SK-N-SH treated with all-trans-retinoic acid at 6 μM for 48 hours (cell line): ENCODE measurements around the gene BEND6.

Experiments
- ATAC-seq: fragments of 200-7000 bp; cut with Tn5 transposase; 3 replicates; pipeline ENCODE4 v1.9.1; 2020; ENCODE audit warnings: mild to moderate bottlenecking, moderate library complexity
- ARNTL ChIP-seq: fragments of 450-650 bp; formaldehyde crosslinking; IDR thresholded peaks from 2 replicates; pipeline ENCODE4 v1.5.0; 2020; ENCODE audit warnings: low read depth, mild to moderate bottlenecking, moderate library complexity, borderline replicate concordance
- ESRRG ChIP-seq: fragments of 250-450 bp; sonication (Bioruptor Pico); IDR thresholded peaks from 2 replicates; pipeline ENCODE4 v1.6.1; 2021; ENCODE audit warnings: mild to moderate bottlenecking
- GLIS3 ChIP-seq: fragments of 250-450 bp; sonication (Bioruptor Pico); IDR thresholded peaks from 2 replicates; pipeline ENCODE4 v1.5.0; 2020; ENCODE audit warnings: mild to moderate bottlenecking, moderate library complexity
- ISL1 ChIP-seq: fragments of 250-450 bp; sonication (Bioruptor Pico); IDR thresholded peaks from 2 replicates; pipeline ENCODE4 v2.1.2; 2022; ENCODE audit warnings: mild to moderate bottlenecking, moderate library complexity
- OSR1 ChIP-seq: fragments of 250-450 bp; sonication (Bioruptor Pico); IDR thresholded peaks from 2 replicates; pipeline ENCODE4 v1.8.0; 2022; ENCODE audit warnings: moderate library complexity, mild to moderate bottlenecking, inconsistent platforms
- SNAI2 ChIP-seq: fragments of 250-450 bp; sonication (Bioruptor Pico); IDR thresholded peaks from 2 replicates; pipeline ENCODE4 v1.5.0; 2020; ENCODE audit warnings: mild to moderate bottlenecking, moderate library complexity
- TOX ChIP-seq: fragments of 250-450 bp; sonication (Bioruptor Pico); IDR thresholded peaks from 2 replicates; pipeline ENCODE4 v1.8.0; 2021; ENCODE audit warnings: mild to moderate bottlenecking, moderate library complexity, borderline replicate concordance
- ZFP3 ChIP-seq: fragments of 250-450 bp; sonication (Bioruptor Pico); IDR thresholded peaks from 2 replicates; pipeline ENCODE4 v1.5.0; 2020; ENCODE audit warnings: mild to moderate bottlenecking, moderate library complexity
- ZFP30 ChIP-seq: fragments of 450-650 bp; formaldehyde crosslinking; IDR thresholded peaks from 2 replicates; pipeline ENCODE4 v1.5.0; 2022; ENCODE audit warnings: mild to moderate bottlenecking, moderate library complexity
- ZNF565 ChIP-seq: fragments of 450-650 bp; formaldehyde crosslinking; conservative IDR thresholded peaks from 2 replicates; pipeline ENCODE4 v1.5.0; 2020; ENCODE audit warnings: low read depth, mild to moderate bottlenecking, moderate library complexity
- ZNF70 ChIP-seq: fragments of 450-650 bp; formaldehyde crosslinking; IDR thresholded peaks from 2 replicates; pipeline ENCODE4 v1.5.0; 2020; ENCODE audit warnings: mild to moderate bottlenecking, moderate library complexity
- ZNF8 ChIP-seq: fragments of 450-650 bp; formaldehyde crosslinking; IDR thresholded peaks from 2 replicates; pipeline ENCODE4 v1.5.0; 2020; ENCODE audit warnings: mild to moderate bottlenecking, moderate library complexity
- TF ChIP-seq, protein P1 (sequence below): fragments of 250-450 bp; sonication (Bioruptor Pico); IDR thresholded peaks from 2 replicates; pipeline ENCODE4 v1.5.1; 2020; ENCODE audit warnings: low read depth, mild to moderate bottlenecking, moderate library complexity
- TF ChIP-seq, protein P2 (sequence below): fragments of 250-450 bp; sonication (Bioruptor Pico); IDR thresholded peaks from 2 replicates; pipeline ENCODE4 v1.5.0; 2020; ENCODE audit warnings: mild to moderate bottlenecking, moderate library complexity
- TF ChIP-seq, protein P3 (sequence below): fragments of 250-450 bp; sonication (Bioruptor Pico); IDR thresholded peaks from 2 replicates; pipeline ENCODE4 v1.8.0; 2021; ENCODE audit warnings: low read depth, mild to moderate bottlenecking, moderate library complexity, borderline replicate concordance
- TF ChIP-seq, protein P4 (sequence below): fragments of 250-450 bp; sonication (Bioruptor Pico); IDR thresholded peaks from 2 replicates; pipeline ENCODE4 v1.5.1; 2021; ENCODE audit warnings: mild to moderate bottlenecking, moderate library complexity

The BEND6 gene

DNA sequence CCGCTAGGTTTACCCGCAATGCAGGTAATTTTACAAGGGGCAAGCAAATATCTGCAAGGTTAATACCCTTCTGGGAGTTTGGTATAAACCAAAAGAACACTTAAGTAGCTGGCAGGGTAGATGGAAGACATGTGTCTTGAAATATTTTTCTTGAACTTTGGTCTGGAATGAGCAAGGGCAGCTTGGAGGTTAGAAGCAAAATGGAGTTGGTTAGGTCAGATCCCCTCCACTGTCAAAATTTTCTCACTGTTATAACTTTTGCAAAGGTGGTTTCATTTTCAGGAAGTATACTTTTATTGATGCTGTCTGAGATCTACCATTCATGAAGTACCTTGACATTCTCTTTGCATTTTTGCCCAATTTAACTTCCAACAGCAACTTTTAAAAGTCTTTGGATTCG, 78.3 kb downstream of the BEND6 start:
- ATAC-seq, result no peak

DNA sequence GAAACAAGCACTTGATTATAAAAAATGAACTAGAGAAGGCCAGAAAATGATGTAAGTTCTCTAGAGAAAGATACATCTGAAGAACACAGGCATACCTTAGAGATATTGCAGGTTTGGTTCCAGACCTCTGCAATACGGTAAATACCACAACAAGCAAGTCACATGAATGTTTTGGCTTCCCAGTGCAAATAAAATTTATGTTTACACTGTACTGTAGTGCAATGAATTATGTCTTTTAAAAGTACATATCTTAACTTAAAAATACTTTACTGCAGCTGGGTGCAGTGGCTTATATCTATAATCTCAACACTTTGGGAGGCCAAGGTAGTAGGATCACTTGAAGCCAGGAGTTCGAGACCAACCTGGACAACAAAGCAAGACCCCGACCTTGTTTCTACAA, 80.6 kb downstream of the BEND6 start:
- no peak for ATAC-seq
- TF ChIP-seq, protein P1, sequence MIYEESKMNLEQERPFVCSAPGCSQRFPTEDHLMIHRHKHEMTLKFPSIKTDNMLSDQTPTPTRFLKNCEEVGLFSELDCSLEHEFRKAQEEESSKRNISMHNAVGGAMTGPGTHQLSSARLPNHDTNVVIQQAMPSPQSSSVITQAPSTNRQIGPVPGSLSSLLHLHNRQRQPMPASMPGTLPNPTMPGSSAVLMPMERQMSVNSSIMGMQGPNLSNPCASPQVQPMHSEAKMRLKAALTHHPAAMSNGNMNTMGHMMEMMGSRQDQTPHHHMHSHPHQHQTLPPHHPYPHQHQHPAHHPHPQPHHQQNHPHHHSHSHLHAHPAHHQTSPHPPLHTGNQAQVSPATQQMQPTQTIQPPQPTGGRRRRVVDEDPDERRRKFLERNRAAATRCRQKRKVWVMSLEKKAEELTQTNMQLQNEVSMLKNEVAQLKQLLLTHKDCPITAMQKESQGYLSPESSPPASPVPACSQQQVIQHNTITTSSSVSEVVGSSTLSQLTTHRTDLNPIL (CRISPR knock-in tag), result no peak
- no peak for TF ChIP-seq ISL1 (CRISPR knock-in tag)
- TF ChIP-seq ZNF565 (CRISPR knock-in tag), result no peak
- no peak for TF ChIP-seq TOX
- TF ChIP-seq, protein P2, sequence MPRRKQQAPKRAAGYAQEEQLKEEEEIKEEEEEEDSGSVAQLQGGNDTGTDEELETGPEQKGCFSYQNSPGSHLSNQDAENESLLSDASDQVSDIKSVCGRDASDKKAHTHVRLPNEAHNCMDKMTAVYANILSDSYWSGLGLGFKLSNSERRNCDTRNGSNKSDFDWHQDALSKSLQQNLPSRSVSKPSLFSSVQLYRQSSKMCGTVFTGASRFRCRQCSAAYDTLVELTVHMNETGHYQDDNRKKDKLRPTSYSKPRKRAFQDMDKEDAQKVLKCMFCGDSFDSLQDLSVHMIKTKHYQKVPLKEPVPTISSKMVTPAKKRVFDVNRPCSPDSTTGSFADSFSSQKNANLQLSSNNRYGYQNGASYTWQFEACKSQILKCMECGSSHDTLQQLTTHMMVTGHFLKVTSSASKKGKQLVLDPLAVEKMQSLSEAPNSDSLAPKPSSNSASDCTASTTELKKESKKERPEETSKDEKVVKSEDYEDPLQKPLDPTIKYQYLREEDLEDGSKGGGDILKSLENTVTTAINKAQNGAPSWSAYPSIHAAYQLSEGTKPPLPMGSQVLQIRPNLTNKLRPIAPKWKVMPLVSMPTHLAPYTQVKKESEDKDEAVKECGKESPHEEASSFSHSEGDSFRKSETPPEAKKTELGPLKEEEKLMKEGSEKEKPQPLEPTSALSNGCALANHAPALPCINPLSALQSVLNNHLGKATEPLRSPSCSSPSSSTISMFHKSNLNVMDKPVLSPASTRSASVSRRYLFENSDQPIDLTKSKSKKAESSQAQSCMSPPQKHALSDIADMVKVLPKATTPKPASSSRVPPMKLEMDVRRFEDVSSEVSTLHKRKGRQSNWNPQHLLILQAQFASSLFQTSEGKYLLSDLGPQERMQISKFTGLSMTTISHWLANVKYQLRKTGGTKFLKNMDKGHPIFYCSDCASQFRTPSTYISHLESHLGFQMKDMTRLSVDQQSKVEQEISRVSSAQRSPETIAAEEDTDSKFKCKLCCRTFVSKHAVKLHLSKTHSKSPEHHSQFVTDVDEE (CRISPR knock-in tag), result no peak
- no peak for TF ChIP-seq SNAI2
- no peak for TF ChIP-seq ARNTL (CRISPR knock-in tag)
- TF ChIP-seq ZFP3 (CRISPR knock-in tag), result no peak
- TF ChIP-seq, protein P3, sequence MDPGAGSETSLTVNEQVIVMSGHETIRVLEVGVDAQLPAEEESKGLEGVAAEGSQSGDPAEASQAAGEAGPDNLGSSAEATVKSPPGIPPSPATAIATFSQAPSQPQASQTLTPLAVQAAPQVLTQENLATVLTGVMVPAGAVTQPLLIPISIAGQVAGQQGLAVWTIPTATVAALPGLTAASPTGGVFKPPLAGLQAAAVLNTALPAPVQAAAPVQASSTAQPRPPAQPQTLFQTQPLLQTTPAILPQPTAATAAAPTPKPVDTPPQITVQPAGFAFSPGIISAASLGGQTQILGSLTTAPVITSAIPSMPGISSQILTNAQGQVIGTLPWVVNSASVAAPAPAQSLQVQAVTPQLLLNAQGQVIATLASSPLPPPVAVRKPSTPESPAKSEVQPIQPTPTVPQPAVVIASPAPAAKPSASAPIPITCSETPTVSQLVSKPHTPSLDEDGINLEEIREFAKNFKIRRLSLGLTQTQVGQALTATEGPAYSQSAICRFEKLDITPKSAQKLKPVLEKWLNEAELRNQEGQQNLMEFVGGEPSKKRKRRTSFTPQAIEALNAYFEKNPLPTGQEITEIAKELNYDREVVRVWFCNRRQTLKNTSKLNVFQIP (CRISPR knock-in tag), result no peak

More for the DNA sequence above, 78.3 kb downstream of the BEND6 start:
- TF ChIP-seq ZFP30 (CRISPR knock-in tag) (no peak), ESRRG (CRISPR knock-in tag) (no peak), TOX (no peak), GLIS3 (CRISPR knock-in tag) (no peak), ZFP3 (CRISPR knock-in tag) (no peak), ZNF70 (no peak), ZNF8 (CRISPR knock-in tag) (no peak), ISL1 (CRISPR knock-in tag) (no peak), OSR1 (CRISPR knock-in tag) (no peak)
- TF ChIP-seq, protein P4, sequence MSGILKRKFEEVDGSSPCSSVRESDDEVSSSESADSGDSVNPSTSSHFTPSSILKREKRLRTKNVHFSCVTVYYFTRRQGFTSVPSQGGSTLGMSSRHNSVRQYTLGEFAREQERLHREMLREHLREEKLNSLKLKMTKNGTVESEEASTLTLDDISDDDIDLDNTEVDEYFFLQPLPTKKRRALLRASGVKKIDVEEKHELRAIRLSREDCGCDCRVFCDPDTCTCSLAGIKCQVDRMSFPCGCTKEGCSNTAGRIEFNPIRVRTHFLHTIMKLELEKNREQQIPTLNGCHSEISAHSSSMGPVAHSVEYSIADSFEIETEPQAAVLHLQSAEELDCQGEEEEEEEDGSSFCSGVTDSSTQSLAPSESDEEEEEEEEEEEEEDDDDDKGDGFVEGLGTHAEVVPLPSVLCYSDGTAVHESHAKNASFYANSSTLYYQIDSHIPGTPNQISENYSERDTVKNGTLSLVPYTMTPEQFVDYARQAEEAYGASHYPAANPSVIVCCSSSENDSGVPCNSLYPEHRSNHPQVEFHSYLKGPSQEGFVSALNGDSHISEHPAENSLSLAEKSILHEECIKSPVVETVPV (CRISPR knock-in tag), result no peak
- TF ChIP-seq, protein P1 (CRISPR knock-in tag), result no peak
- TF ChIP-seq, protein P2 (CRISPR knock-in tag), result no peak

DNA sequence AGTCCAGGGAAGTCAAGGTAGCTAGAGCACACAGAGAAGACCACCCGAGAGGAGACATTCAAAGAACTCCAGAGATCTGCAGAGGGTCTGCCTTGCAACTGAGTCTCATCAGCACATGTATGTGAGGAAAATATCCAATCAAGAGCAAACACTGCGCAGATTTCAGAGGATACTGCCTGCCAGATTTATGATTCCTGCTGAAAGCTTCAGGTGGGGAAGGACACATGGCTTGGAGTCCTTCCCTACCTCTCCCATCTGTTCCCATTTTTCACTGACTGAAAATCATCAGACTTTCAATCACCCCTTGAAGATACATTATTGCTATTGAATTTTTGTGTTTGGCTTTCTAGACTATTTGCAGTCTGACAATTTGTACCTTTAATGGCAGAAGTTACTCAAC, 84.0 kb downstream of the BEND6 start:
- TF ChIP-seq, protein P2 (CRISPR knock-in tag), result no peak
- TF ChIP-seq, protein P4 (CRISPR knock-in tag), result no peak
- TF ChIP-seq, all 23 proteins: peak for 0
- no peak for ATAC-seq
